Breast epithelium (tissue), 3 donors: ENCODE data around the gene DCAF10.

ENCODE experiments used
- CTCF ChIP-seq, 3 donors: fragments of 450-650 bp; IDR thresholded peaks; one replicate each; pipeline ENCODE4 v1.5.1; 2016 to 2017; ENCODE audit warnings: antibody characterized with exemption in 3 of 3, mild to moderate bottlenecking in 3 of 3, moderate library complexity in 3 of 3
- POLR2A ChIP-seq: fragments of 450-650 bp; IDR thresholded peaks from one replicate; pipeline ENCODE4 v1.6.1; 2016; ENCODE audit warnings: antibody characterized with exemption, mild to moderate bottlenecking, moderate library complexity

GRCh38 chr9:37873955-37874354 is 73.4 kb downstream of the DCAF10 start:
- TF ChIP-seq CTCF (IDR thresholded peaks at IDR 0.05) (no peak), POLR2A (no peak)
